Mucosa of descending colon (tissue), 3 donors: ENCODE data around the gene CTNND2. TPM values are rescaled to one million over a fixed set of nuclear protein-coding genes. Genes with fewer than 3 reads are reported as not detected.

Experiments
- ATAC-seq: fragments of 200-7000 bp; cut with Tn5 transposase; one replicate; pipeline ENCODE4 v1.9.1; 2020; ENCODE audit warnings: mild to moderate bottlenecking, moderate library complexity
- DNase-seq, 3 donors: peaks; one replicate each; pipeline ENCODE4 v3.0.0-alpha.2; 2020
- H3K36me3 ChIP-seq: fragments of 200-600 bp; one replicate; pipeline ENCODE4 v1.8.0; 2021; ENCODE audit warnings: low read depth, mild to moderate bottlenecking
- H3K4me1 ChIP-seq: fragments of 200-600 bp; one replicate; pipeline ENCODE4 v1.8.0; 2021; ENCODE audit warnings: low read depth, mild to moderate bottlenecking
- H3K4me3 ChIP-seq: fragments of 200-600 bp; one replicate; pipeline ENCODE4 v1.8.0; 2021; ENCODE audit warnings: mild to moderate bottlenecking
- H3K9me3 ChIP-seq: fragments of 200-600 bp; one replicate; pipeline ENCODE4 v1.8.0; 2021; ENCODE audit warnings: mild to moderate bottlenecking
- CTCF ChIP-seq: fragments of 200-600 bp; IDR thresholded peaks from one replicate; pipeline ENCODE4 v1.8.0; 2022; ENCODE audit warnings: antibody characterized with exemption, mild to moderate bottlenecking
- intact Hi-C, 2 donors: fragments of 100-400 bp; cut with DNase I in 1 of 2; cut with micrococcal nuclease in 1 of 2; formaldehyde crosslinking; loops; one replicate each; pipeline versions ENCODE4 v1.11.0 to v1.11.1; 2022; cut with DNase I, micrococcal nuclease
- total RNA-seq, 3 donors: library from RNA; stranded (reverse); fragmentation: NEBNext Ultra II Directional in 2 of 3; extraction: Animal tissue kit (Norgen Biotek cat#: 25700) in 2 of 3; gene quantifications; one replicate each; pipeline versions ENCODE4 v1.2.1 to v1.2.4, GENCODE V29; 2021 to 2023
- donor health status: DM: no; HTN: no; CAD: no; lungs with moderate emphysema.
- donor health status: DM: no; HTN: no; CAD: no.
- donor health status: DM: no; HTN: yes; CAD: no.

CTNND2 gene
- total RNA-seq, 3 donors from 2014 or later: 0.70 to 3.4 (median 0.81) TPM

DNA sequence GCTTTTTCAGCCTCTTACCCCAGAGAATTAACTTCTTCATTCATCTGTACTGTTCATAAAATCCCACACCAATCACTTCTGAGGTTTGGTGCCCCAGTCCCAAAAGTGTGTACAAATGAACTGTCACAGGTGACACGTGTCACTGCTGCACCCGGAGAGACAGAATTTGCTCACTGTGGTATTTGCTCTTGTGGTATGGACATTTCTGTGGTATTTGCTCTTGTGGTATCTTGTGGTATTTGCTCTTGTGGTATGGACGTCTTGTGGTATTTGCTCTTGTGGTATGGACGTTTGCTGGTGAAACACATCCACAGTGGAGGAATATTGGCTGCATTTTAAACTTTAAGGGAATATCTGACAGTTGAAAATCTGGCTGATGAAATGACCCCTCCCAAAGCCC, 928.3 kb downstream of the CTNND2 start:
- no peak for TF ChIP-seq CTCF
- DNase-seq: no peak

GRCh38 chr5:10974850-10975249, 929.4 kb downstream of the CTNND2 start:
- H3K4me3 ChIP-seq: no peak overlapping the region
- no peaks in the 10 kb centered on the region for H3K4me1 ChIP-seq
- no peak for TF ChIP-seq CTCF
- ATAC-seq: no peak
- intact Hi-C loops: no loop called here
- DNase-seq: no peak
- H3K36me3 ChIP-seq: no peaks in the 10 kb centered on the region
- H3K9me3 ChIP-seq: no peaks in the 10 kb centered on the region

More for the DNA sequence above, 928.3 kb downstream of the CTNND2 start:
- Histone ChIP-seq H3K4me1 (no peaks in the 10 kb centered on the region), H3K36me3 (no peaks in the 10 kb centered on the region), H3K4me3 (no peak overlapping the region), H3K9me3 (no peaks in the 10 kb centered on the region)
- intact Hi-C loops: no loop called here
- ATAC-seq: no peak

DNA sequence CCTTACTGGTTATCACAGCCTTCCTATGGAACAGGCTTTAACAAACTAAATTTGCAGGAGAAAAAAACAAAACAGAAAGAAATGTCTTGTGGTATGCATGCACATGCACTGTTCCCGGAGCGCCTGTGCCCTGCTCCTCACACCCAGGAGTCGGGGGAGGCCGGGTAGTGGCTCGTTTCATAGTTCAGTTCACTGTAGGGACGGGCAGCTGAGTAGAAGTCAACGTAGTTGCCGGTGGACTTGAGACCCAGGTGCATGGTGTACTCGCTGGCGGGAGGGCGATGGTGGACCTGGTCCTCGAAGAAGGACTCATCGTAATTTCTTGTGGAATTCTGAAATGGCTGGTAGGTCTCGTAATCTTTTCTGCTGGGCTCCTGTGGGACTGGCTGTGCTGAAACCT, 930.9 kb downstream of the CTNND2 start:
- H3K9me3 ChIP-seq: no peaks in the 10 kb centered on the region
- no peaks in the 10 kb centered on the region for H3K4me1 ChIP-seq
- DNase-seq (no peak), ATAC-seq (no peak)
- TF ChIP-seq CTCF: no peak
- H3K4me3 ChIP-seq: no peak overlapping the region
- intact Hi-C loops: no loop called here
- H3K36me3 ChIP-seq: no peaks in the 10 kb centered on the region

DNA sequence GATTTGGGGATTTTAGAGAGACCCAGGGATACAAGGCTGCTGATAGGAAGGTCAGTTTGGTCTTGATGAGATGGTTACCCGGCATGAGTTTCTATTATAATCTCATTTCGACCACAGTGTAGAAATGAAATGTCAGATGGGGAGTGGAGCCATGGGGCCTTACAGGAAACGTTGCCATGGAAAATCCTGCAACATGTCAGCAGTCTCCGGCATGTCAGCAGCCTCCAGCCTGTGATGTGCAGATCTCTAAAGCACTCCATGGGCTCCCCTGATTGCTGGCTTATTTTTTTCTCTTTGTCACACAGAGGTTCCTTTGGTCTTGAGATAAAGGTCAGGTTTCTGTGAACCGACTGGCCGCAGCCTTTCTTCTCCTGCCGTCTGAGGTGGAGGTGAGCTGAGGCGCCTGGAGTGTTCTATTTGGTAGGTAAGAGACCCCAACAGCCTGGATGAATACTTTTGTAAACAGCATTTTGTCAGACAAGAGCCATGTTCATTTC, 934.5 kb downstream of the CTNND2 start:
- intact Hi-C loops: loop anchor here in 1 of 2 donors (10.0 kb wide), 1 partner anchor 855 kb away; no protein-coding TSS in a partner anchor
- ATAC-seq (no peak), DNase-seq (no peak)
- Histone ChIP-seq H3K4me1 (no peaks in the 10 kb centered on the region), H3K9me3 (no peaks in the 10 kb centered on the region), H3K36me3 (no peaks in the 10 kb centered on the region), H3K4me3 (no peak overlapping the region)
- TF ChIP-seq CTCF: no peak

DNA sequence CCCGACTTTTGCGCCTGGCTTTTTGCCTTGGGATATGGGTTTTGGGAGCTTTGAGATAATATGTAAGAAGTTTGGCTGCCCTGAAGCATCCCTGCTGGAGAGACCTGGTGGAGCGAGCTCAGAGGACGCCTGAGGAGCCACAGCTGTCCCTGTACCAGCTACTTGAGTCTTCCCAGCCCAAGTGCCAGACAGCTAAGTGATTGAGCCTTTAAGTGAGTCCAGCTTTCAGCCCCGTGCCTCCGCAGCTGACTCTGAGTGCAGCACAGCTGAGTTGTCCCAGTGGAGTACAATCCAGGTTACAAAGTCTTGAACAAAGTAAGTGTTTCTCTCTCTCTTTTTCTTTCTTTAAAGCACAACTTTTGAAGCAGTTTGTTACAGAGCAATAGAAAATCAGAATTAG, 939.4 kb downstream of the CTNND2 start:
- intact Hi-C loops: loop anchor here in 1 of 2 donors (10.0 kb wide), 1 partner anchor 860 kb away; no protein-coding TSS in a partner anchor
- TF ChIP-seq CTCF: no peak
- no peak for DNase-seq
- Histone ChIP-seq H3K4me1 (no peaks in the 10 kb centered on the region), H3K4me3 (no peak overlapping the region), H3K36me3 (no peaks in the 10 kb centered on the region), H3K9me3 (no peaks in the 10 kb centered on the region)
- no peak for ATAC-seq

DNA sequence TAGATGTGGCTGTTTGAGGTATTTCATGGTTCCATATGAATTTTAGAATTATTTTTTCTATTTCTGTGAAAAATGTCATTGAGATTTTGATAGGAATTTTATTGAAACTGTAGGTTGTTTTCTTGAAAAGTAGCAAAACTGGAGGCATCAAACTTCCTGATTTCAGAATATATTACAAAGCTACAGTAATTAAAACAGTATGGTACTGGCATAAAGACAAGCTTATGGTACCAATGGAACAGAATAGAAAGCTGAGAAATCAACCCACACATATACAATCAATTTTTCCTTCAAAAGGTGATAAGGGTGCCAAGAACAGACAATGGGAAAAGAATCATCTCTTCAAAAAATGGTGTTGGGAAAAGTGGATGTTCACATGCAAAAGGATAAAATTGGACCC, 945.5 kb downstream of the CTNND2 start:
- DNase-seq (no peak), ATAC-seq (no peak)
- no peaks in the 10 kb centered on the region for H3K36me3 ChIP-seq
- no peak for TF ChIP-seq CTCF
- intact Hi-C loops: no loop called here
- H3K4me1 ChIP-seq: no peaks in the 10 kb centered on the region
- peaks cover 10% of the 10 kb centered on the region for H3K9me3 ChIP-seq
- no peak overlapping the region for H3K4me3 ChIP-seq
